ENCODE data around the gene CDKN3.
"Not testable (repeated sequence)": the region's sequence is repeated elsewhere in the genome, so short reads cannot be mapped to it uniquely, and the experiment has no call there.

CDKN3 gene

DNA sequence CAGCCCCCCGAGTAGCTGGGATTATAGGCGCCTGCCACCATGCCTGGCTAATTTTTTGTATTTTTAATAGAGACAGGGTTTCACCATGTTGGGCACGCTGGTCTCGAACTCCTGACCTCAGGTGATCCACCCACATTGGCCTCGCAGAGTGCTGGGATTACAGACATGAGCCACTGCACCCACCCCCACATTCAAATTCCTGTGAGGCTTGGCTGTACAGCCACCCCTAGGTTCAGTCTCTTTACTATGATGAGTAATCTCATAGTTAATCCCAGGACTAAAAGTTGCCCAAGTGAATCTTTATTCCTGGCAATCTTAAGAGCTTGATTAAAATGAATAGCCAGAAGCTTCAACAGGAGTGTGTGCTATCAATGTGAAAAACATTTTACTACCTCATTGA is 57.2 kb downstream of the CDKN3 start:
- H3K27me3 ChIP-seq (ENCODE audit: control insufficient read depth in 1 of 2, insufficient read depth in 2 of 2, low read length in 2 of 2); H3K36me3 ChIP-seq (ENCODE audit: control insufficient read depth in 2 of 2, insufficient read depth in 2 of 2, low read length in 2 of 2); H3K27ac ChIP-seq (ENCODE audit: low read length); H3K9me3 ChIP-seq (ENCODE audit: control insufficient read depth in 2 of 2, low read length in 2 of 2); H3K4me3 ChIP-seq (ENCODE audit: low read length in 2 of 2); H3K4me1 ChIP-seq (ENCODE audit: control insufficient read depth, insufficient read depth, low read length); H3K9ac ChIP-seq (ENCODE audit: low read length in 2 of 2): not testable (repeated sequence)

DNA sequence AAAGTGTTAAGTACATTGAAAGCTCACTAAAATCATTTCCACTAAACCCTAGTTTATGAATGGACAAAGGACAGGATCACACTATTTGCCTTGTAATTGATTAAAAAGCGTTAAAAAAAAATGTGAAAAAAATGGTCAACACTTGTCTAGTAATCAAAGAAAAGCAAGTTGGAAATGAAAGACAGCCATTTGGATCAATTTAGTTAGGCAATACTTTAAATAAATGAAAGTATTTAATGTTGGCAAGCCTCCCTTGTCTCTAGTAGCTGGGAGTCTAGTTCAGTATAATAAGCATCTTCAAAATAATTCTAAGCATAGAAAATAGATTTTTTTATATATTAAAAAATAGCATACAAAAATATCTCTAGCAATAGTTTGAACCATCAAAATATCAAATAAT is 58.6 kb downstream of the CDKN3 start:
- H3K4me3 ChIP-seq (ENCODE audit: low read length in 2 of 2), result no peak overlapping the region
- no peak overlapping the region for H3K27ac ChIP-seq (ENCODE audit: low read length)
- H3K36me3 ChIP-seq (ENCODE audit: control insufficient read depth in 2 of 2, insufficient read depth in 2 of 2, low read length in 2 of 2), result no peaks in the 10 kb centered on the region
- H3K9me3 ChIP-seq (ENCODE audit: control insufficient read depth in 2 of 2, low read length in 2 of 2), result no peaks in the 10 kb centered on the region
- H3K4me1 ChIP-seq (ENCODE audit: control insufficient read depth, insufficient read depth, low read length), result no peaks in the 10 kb centered on the region
- H3K9ac ChIP-seq (ENCODE audit: low read length in 2 of 2), result no peak overlapping the region
- no peaks in the 10 kb centered on the region for H3K27me3 ChIP-seq (ENCODE audit: control insufficient read depth in 1 of 2, insufficient read depth in 2 of 2, low read length in 2 of 2)

DNA sequence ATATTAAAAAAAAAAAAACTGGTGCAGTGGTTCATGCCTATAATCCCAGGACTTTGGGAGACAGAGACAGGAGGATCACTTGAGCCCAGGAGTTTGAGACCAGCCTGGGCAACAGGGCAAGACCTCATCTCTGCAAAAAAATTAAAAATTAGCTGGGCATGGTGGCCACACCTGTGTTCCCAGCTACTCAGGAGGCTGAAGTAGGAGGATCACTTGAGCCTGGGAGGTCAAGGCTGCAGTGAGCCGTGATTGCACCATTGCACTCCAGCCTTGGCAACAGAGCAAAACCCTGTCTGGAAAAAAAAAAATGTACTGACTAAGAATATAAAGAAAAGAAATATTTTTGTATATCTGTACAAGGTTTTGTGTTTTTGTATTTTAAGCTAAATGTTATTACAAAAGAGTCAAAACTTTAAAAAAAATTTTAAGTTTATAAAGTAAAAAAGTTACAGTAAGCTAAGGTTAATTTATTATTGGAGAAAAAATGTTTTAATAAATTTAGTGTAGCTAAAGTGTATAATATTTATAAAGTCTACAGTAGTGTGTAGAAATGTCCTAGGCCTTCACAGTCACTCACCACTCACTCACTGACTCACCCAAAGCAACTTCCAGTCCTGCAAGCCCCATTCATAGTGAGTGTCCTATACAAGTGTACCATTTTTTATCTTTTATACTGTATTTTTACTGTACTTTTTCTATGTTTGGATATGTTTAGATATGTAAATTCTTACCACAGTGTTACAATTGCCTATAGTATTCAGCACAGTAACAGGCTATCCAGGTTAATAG is 60.2 kb downstream of the CDKN3 start:
- H3K4me3 ChIP-seq (ENCODE audit: low read length in 2 of 2); H3K4me1 ChIP-seq (ENCODE audit: control insufficient read depth, insufficient read depth, low read length); H3K9me3 ChIP-seq (ENCODE audit: control insufficient read depth in 2 of 2, low read length in 2 of 2); H3K9ac ChIP-seq (ENCODE audit: low read length in 2 of 2); H3K36me3 ChIP-seq (ENCODE audit: control insufficient read depth in 2 of 2, insufficient read depth in 2 of 2, low read length in 2 of 2); H3K27me3 ChIP-seq (ENCODE audit: control insufficient read depth in 1 of 2, insufficient read depth in 2 of 2, low read length in 2 of 2); H3K27ac ChIP-seq (ENCODE audit: low read length): not testable (repeated sequence)

GRCh38 chr14:54457609-54457996 is 60.8 kb downstream of the CDKN3 start:
- no peaks in the 10 kb centered on the region for H3K9me3 ChIP-seq (ENCODE audit: control insufficient read depth in 2 of 2, low read length in 2 of 2)
- H3K27me3 ChIP-seq (ENCODE audit: control insufficient read depth in 1 of 2, insufficient read depth in 2 of 2, low read length in 2 of 2), result no peaks in the 10 kb centered on the region
- H3K9ac ChIP-seq (ENCODE audit: low read length in 2 of 2), result no peak overlapping the region
- no peaks in the 10 kb centered on the region for H3K4me1 ChIP-seq (ENCODE audit: control insufficient read depth, insufficient read depth, low read length)
- no peak overlapping the region for H3K4me3 ChIP-seq (ENCODE audit: low read length in 2 of 2)
- H3K27ac ChIP-seq (ENCODE audit: low read length), result no peak overlapping the region
- H3K36me3 ChIP-seq (ENCODE audit: control insufficient read depth in 2 of 2, insufficient read depth in 2 of 2, low read length in 2 of 2), result no peaks in the 10 kb centered on the region

DNA sequence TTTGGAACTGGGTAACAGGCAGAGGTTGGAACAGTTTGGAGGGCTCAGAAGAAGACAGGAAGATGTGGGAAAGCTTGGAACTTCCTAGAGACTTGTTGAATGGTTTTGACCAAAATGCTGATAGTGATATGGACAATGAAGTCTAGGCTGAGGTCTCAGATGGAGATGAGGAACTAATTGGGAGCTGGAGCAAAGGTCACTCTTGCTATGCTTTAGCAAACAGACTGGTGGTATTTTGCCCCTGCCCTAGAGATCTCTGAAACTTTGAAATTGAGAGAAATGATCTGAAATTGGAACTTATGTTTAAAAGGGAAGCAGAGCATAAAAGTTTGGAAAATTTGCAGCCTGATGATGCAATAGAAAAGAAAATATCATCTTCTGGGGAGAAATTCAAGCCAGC is 61.7 kb downstream of the CDKN3 start:
- not testable (repeated sequence) for H3K4me3 ChIP-seq (ENCODE audit: low read length in 2 of 2); H3K27me3 ChIP-seq (ENCODE audit: control insufficient read depth in 1 of 2, insufficient read depth in 2 of 2, low read length in 2 of 2); H3K9ac ChIP-seq (ENCODE audit: low read length in 2 of 2); H3K27ac ChIP-seq (ENCODE audit: low read length); H3K4me1 ChIP-seq (ENCODE audit: control insufficient read depth, insufficient read depth, low read length); H3K9me3 ChIP-seq (ENCODE audit: control insufficient read depth in 2 of 2, low read length in 2 of 2); H3K36me3 ChIP-seq (ENCODE audit: control insufficient read depth in 2 of 2, insufficient read depth in 2 of 2, low read length in 2 of 2)

GRCh38 chr14:54459106-54459505 is 62.3 kb downstream of the CDKN3 start:
- Histone ChIP-seq H3K36me3 (ENCODE audit: control insufficient read depth in 2 of 2, insufficient read depth in 2 of 2, low read length in 2 of 2) (no peaks in the 10 kb centered on the region), H3K4me1 (ENCODE audit: control insufficient read depth, insufficient read depth, low read length) (no peaks in the 10 kb centered on the region)

DNA sequence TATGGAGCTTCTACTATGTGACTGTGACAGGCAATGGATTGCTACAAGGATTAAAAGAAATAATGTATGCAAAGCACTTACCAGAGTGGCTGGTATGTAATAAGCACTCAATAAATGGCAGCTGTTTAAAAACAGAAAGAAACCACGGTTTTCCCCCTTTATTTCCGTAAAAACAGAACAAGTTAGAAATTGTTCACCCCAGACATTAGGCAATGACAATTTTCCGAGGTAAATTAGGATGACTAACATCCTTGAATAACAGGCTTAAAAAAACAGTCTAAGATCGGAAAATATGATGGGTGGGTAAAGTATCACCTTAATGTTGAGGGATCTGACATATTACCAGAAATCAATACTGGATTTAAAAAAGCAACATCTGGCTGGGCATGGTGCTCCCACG is 65.2 kb downstream of the CDKN3 start:
- Histone ChIP-seq H3K9ac (ENCODE audit: low read length in 2 of 2) (no peak overlapping the region), H3K27me3 (ENCODE audit: control insufficient read depth in 1 of 2, insufficient read depth in 2 of 2, low read length in 2 of 2) (no peaks in the 10 kb centered on the region), H3K4me3 (ENCODE audit: low read length in 2 of 2) (no peak overlapping the region), H3K27ac (ENCODE audit: low read length) (no peak overlapping the region), H3K36me3 (ENCODE audit: control insufficient read depth in 2 of 2, insufficient read depth in 2 of 2, low read length in 2 of 2) (no peaks in the 10 kb centered on the region), H3K9me3 (ENCODE audit: control insufficient read depth in 2 of 2, low read length in 2 of 2) (no peaks in the 10 kb centered on the region), H3K4me1 (ENCODE audit: control insufficient read depth, insufficient read depth, low read length) (no peaks in the 10 kb centered on the region)

More at GRCh38 chr14:54459106-54459505, 62.3 kb downstream of the CDKN3 start:
- H3K27ac ChIP-seq (ENCODE audit: low read length), result no peak overlapping the region
- H3K27me3 ChIP-seq (ENCODE audit: control insufficient read depth in 1 of 2, insufficient read depth in 2 of 2, low read length in 2 of 2), result no peaks in the 10 kb centered on the region
- no peaks in the 10 kb centered on the region for H3K9me3 ChIP-seq (ENCODE audit: control insufficient read depth in 2 of 2, low read length in 2 of 2)
- no peak overlapping the region for H3K4me3 ChIP-seq (ENCODE audit: low read length in 2 of 2)
- H3K9ac ChIP-seq (ENCODE audit: low read length in 2 of 2), result no peak overlapping the region

- H3K9ac ChIP-seq (ENCODE audit: low read length in 2 of 2), result no peak overlapping the region
- H3K9me3 ChIP-seq (ENCODE audit: control insufficient read depth in 2 of 2, low read length in 2 of 2), result no peaks in the 10 kb centered on the region
- H3K4me1 ChIP-seq (ENCODE audit: control insufficient read depth, insufficient read depth, low read length), result no peaks in the 10 kb centered on the region
- no peak overlapping the region for H3K27ac ChIP-seq (ENCODE audit: low read length)
- H3K36me3 ChIP-seq (ENCODE audit: control insufficient read depth in 2 of 2, insufficient read depth in 2 of 2, low read length in 2 of 2), result no peaks in the 10 kb centered on the region
- no peak overlapping the region for H3K4me3 ChIP-seq (ENCODE audit: low read length in 2 of 2)
- H3K27me3 ChIP-seq (ENCODE audit: control insufficient read depth in 1 of 2, insufficient read depth in 2 of 2, low read length in 2 of 2), result no peaks in the 10 kb centered on the region
Observed at GRCh38 chr14:54465654-54466053, 68.8 kb downstream of the CDKN3 start.

- Histone ChIP-seq H3K27ac (ENCODE audit: low read length) (no peak overlapping the region), H3K4me1 (ENCODE audit: control insufficient read depth, insufficient read depth, low read length) (no peaks in the 10 kb centered on the region), H3K9ac (ENCODE audit: low read length in 2 of 2) (no peak overlapping the region), H3K9me3 (ENCODE audit: control insufficient read depth in 2 of 2, low read length in 2 of 2) (no peaks in the 10 kb centered on the region), H3K27me3 (ENCODE audit: control insufficient read depth in 1 of 2, insufficient read depth in 2 of 2, low read length in 2 of 2) (no peaks in the 10 kb centered on the region), H3K36me3 (ENCODE audit: control insufficient read depth in 2 of 2, insufficient read depth in 2 of 2, low read length in 2 of 2) (peaks cover 0 to 4% of the 10 kb centered on the region in 2 donors), H3K4me3 (ENCODE audit: low read length in 2 of 2) (no peak overlapping the region)
Observed at GRCh38 chr14:54467280-54467679, 70.5 kb downstream of the CDKN3 start.
